ENCODE results near the gene RFT1.

GRCh38 chr3:53085476-53085875 lies 44.8 kb downstream of the RFT1 start:
- TF ChIP-seq POLR2A (IDR thresholded peaks at IDR 0.05) (no peak), CTCF (IDR thresholded peaks at IDR 0.05 in 8 of 11, conservative IDR thresholded peaks at IDR 0.05 in 3 of 11) (no peak), POLR2AphosphoS5 (IDR thresholded peaks at IDR 0.05) (no peak)

Measured in spleen (tissue), 7 donors.